Measurements from ENCODE around the gene RAD51B.
"Not testable (repeated sequence)": the region's sequence is repeated elsewhere in the genome, so short reads cannot be mapped to it uniquely, and the experiment has no call there.

RAD51B gene

GRCh38 chr14:68426661-68427549, 607.3 kb downstream of the RAD51B start:
- no peak for DNase-seq (ENCODE audit: low read depth in 2 of 2)

GRCh38 chr14:68427550-68427890, 607.9 kb downstream of the RAD51B start:
- DNase-seq (ENCODE audit: low read depth in 2 of 2): no peak

- DNase-seq (ENCODE audit: low read depth in 2 of 2): not testable (repeated sequence)
Observed at GRCh38 chr14:68428900-68429299, 609.3 kb downstream of the RAD51B start.

GRCh38 chr14:68434173-68434572, 614.6 kb downstream of the RAD51B start:
- DNase-seq (ENCODE audit: low read depth in 2 of 2): not testable (repeated sequence)

GRCh38 chr14:68435631-68436030, 616.1 kb downstream of the RAD51B start:
- not testable (repeated sequence) for DNase-seq (ENCODE audit: low read depth in 2 of 2)

GRCh38 chr14:68439676-68440075, 620.1 kb downstream of the RAD51B start:
- no peak for DNase-seq (ENCODE audit: low read depth in 2 of 2)

- DNase-seq (ENCODE audit: low read depth in 2 of 2): no peak
Observed at GRCh38 chr14:68440820-68441219, 621.2 kb downstream of the RAD51B start.

GRCh38 chr14:68441542-68441941, 622.0 kb downstream of the RAD51B start:
- DNase-seq (ENCODE audit: low read depth in 2 of 2): no peak

GRCh38 chr14:68442828-68443629, 623.5 kb downstream of the RAD51B start:
- no peak for DNase-seq (ENCODE audit: low read depth in 2 of 2)

GRCh38 chr14:68444449-68445168, 625.0 kb downstream of the RAD51B start:
- DNase-seq (ENCODE audit: low read depth in 2 of 2): no peak

- no peak for DNase-seq (ENCODE audit: low read depth in 2 of 2)
Observed at GRCh38 chr14:68446243-68447040, 626.9 kb downstream of the RAD51B start.

GRCh38 chr14:68447581-68448251, 628.1 kb downstream of the RAD51B start:
- DNase-seq (ENCODE audit: low read depth in 2 of 2): no peak

- DNase-seq (ENCODE audit: low read depth in 2 of 2): no peak
Observed at GRCh38 chr14:68448252-68448902, 628.8 kb downstream of the RAD51B start.

GRCh38 chr14:68449561-68450181, 630.1 kb downstream of the RAD51B start:
- no peak for DNase-seq (ENCODE audit: low read depth in 2 of 2)

- DNase-seq (ENCODE audit: low read depth in 2 of 2): no peak
Observed at GRCh38 chr14:68450391-68451120, 631.0 kb downstream of the RAD51B start.

GRCh38 chr14:68451696-68452373, 632.3 kb downstream of the RAD51B start:
- no peak for DNase-seq (ENCODE audit: low read depth in 2 of 2)

GRCh38 chr14:68458253-68458652, 638.7 kb downstream of the RAD51B start:
- no peak for DNase-seq (ENCODE audit: low read depth in 2 of 2)

- DNase-seq (ENCODE audit: low read depth in 2 of 2): no peak
Observed at GRCh38 chr14:68458840-68459469, 639.4 kb downstream of the RAD51B start.
